ENCODE measurements around the gene SIRPG. TPM values are rescaled to one million over a fixed set of nuclear protein-coding genes. Genes with fewer than 3 reads are reported as not detected.
"Not testable (repeated sequence)": the region's sequence is repeated elsewhere in the genome, so short reads cannot be mapped to it uniquely, and the experiment has no call there.

The SIRPG gene
- total and polyA plus RNA-seq, 10 donors = 5.1 to 13.6 (median 9.0) TPM

- Histone ChIP-seq H3K4me3 (peak overlapping the region in 1 of 8 donors; percentile 57), H3K27ac (peak overlapping the region in 7 of 8 donors; percentile 1 to 95 (median 41)), H3K36me3 (no peaks in the 10 kb centered on the region), H3K9me3 (peaks cover 0 to 10% (median 6%) of the 10 kb centered on the region in 8 donors), H3K4me1 (peaks cover 14 to 63% (median 43%) of the 10 kb centered on the region in 6 donors), H3K27me3 (replicated peaks in 1 of 7) (no peaks in the 10 kb centered on the region)
- no peak for DNase-seq
- intact Hi-C loops (cut with DNase I; ENCODE audit: low total_unique reads) = no loop called here
- no peak for TF ChIP-seq POLR2AphosphoS5 (IDR thresholded peaks at IDR 0.05)
- no peak for TF ChIP-seq POLR2A (IDR thresholded peaks at IDR 0.05)
- TF ChIP-seq CTCF (IDR thresholded peaks at IDR 0.05 in 8 of 11, conservative IDR thresholded peaks at IDR 0.05 in 3 of 11) = no peak
Measured at GRCh38 chr20:1616858-1617434, 40.6 kb downstream of the SIRPG start.

DNA sequence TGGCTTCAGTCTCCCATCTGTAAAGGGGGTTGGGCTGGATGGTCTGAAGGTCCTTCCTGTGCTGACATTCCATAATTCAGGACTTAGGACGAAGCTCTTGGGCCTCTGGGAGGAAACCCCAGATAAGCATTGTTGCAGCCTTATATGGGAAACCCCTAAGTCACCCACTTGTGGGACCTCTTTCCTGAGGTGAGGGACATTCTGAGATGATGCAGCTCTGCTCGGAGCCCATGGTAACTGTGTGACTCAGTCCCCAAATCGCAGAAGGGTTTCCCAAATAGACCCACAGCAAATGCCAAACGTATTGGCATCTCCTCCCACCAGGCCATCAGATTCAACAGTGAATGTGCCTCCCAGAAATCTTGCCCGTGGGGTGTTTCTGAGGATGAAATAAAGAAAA lies 47.2 kb downstream of the SIRPG start:
- H3K27me3 ChIP-seq (replicated peaks in 1 of 7); H3K4me3 ChIP-seq; H3K27ac ChIP-seq; H3K36me3 ChIP-seq; H3K4me1 ChIP-seq; DNase-seq; intact Hi-C loops (cut with DNase I; ENCODE audit: low total_unique reads); H3K9me3 ChIP-seq: not testable (repeated sequence)
- 44 to 71% (median 63%) methylated on average over 3 to 5 of the region's 5 CpGs; no CpG with 5 or more reads in 2 of the 5 donors for WGBS, 5 donors

DNA sequence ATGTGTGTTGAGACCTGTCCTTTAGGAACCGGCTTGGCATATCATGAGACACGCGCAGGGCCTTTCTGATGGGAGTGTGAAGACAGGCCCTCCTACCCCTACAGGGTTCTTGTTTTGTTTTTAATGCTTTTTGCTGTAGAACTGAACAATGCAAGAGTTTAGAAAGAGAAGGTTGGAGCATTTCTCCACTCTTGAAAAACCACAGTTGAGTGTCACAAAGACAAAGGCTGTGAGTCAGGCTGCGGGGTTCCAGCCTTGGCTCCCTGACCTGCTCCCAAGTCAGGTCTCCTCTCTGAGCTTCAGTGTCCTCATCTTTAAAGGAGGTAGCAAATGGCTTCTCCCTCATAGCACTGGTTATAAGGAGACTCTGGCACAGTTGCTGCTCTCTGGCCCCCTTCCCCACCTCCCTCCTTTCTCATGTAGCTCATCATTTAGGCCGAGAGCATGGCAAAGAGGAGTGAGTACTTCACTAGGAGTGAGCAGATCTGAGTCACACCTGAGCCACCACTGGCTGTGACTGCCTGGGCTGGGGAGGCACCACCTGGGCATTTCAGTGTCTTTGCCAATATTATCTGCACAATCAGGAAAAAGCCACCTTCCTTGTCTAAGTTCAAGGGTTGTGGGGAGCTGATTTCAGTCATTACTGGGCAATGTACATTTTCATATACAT lies 48.8 kb downstream of the SIRPG start:
- intact Hi-C loops (cut with DNase I; ENCODE audit: low total_unique reads); H3K9me3 ChIP-seq; DNase-seq; H3K4me3 ChIP-seq; H3K36me3 ChIP-seq; H3K27me3 ChIP-seq (replicated peaks in 1 of 7); H3K4me1 ChIP-seq; H3K27ac ChIP-seq: not testable (repeated sequence)
- WGBS, 5 donors = 65 to 89% (median 87%) methylated on average over 3 of the region's 5 CpGs; no CpG with 5 or more reads in 2 of the 5 donors

DNA sequence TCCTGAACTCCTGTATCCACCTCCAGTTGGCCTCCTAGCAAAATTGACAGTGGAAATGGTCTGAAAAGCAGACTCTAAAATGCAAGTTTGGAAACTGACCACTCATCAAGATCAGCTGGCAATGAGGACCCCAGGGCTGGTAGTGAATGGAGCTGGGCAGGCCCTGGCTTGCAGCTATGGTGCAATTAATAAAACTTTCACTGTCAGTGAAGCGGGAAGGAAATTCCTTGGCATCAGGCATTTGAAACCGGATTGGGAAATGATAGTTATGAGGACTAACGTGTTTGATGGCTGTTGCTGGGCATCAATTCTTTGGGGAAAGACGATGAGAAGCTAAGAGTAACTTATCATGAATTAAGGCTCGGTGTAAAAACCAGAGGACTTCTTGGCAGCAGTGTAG lies 56.8 kb downstream of the SIRPG start:
- DNase-seq = no peak
- TF ChIP-seq POLR2A (IDR thresholded peaks at IDR 0.05) (no peak), POLR2AphosphoS5 (IDR thresholded peaks at IDR 0.05) (no peak), CTCF (IDR thresholded peaks at IDR 0.05 in 8 of 11, conservative IDR thresholded peaks at IDR 0.05 in 3 of 11) (no peak)
- 72 to 76% methylated on average over 5 of the region's 5 CpGs; no CpG with 5 or more reads in 3 of the 5 donors for WGBS, 5 donors
- H3K27me3 ChIP-seq (replicated peaks in 1 of 7) = no peaks in the 10 kb centered on the region
- intact Hi-C loops (cut with DNase I; ENCODE audit: low total_unique reads) = no loop called here
- no peak overlapping the region for H3K27ac ChIP-seq
- no peaks in the 10 kb centered on the region for H3K36me3 ChIP-seq
- H3K4me1 ChIP-seq = no peaks in the 10 kb centered on the region
- H3K4me3 ChIP-seq = no peak overlapping the region
- H3K9me3 ChIP-seq = no peaks in the 10 kb centered on the region

- peak overlapping the region in 2 of 8 donors; percentile 50 to 72 for H3K27ac ChIP-seq
- H3K9me3 ChIP-seq = no peaks in the 10 kb centered on the region
- no peaks in the 10 kb centered on the region for H3K4me1 ChIP-seq
- DNase-seq = no peak
- H3K4me3 ChIP-seq = no peak overlapping the region
- 5 to 20% methylated on average over 1 of the region's 1 CpG; no CpG with 5 or more reads in 3 of the 5 donors for WGBS, 5 donors
- TF ChIP-seq POLR2AphosphoS5 (IDR thresholded peaks at IDR 0.05) (peak in 1 of 3 donors; percentile 57), POLR2A (IDR thresholded peaks at IDR 0.05) (no peak), CTCF (IDR thresholded peaks at IDR 0.05 in 8 of 11, conservative IDR thresholded peaks at IDR 0.05 in 3 of 11) (no peak)
- no peaks in the 10 kb centered on the region for H3K36me3 ChIP-seq
- intact Hi-C loops (cut with DNase I; ENCODE audit: low total_unique reads) = no loop called here
- H3K27me3 ChIP-seq (replicated peaks in 1 of 7) = no peaks in the 10 kb centered on the region
Measured at GRCh38 chr20:1595333-1595732, 62.2 kb downstream of the SIRPG start.
